Measurements from ENCODE around the gene PDCD11.
"Not testable (repeated sequence)": the region's sequence is repeated elsewhere in the genome, so short reads cannot be mapped to it uniquely, and the experiment has no call there.

PDCD11 gene

GRCh38 chr10:103416436-103417147 is 20.2 kb downstream of the PDCD11 start:
- DNase-seq = peak; percentile 13

- DNase-seq = not testable (repeated sequence)
Observed at GRCh38 chr10:103417148-103417469, 20.7 kb downstream of the PDCD11 start.

- no peak for DNase-seq
Observed at GRCh38 chr10:103417601-103418000, 21.2 kb downstream of the PDCD11 start.

- DNase-seq = no peak
Observed at GRCh38 chr10:103419101-103419500, 22.7 kb downstream of the PDCD11 start.

GRCh38 chr10:103423748-103424147 is 27.3 kb downstream of the PDCD11 start:
- DNase-seq = no peak

GRCh38 chr10:103427866-103428265 is 31.4 kb downstream of the PDCD11 start:
- no peak for DNase-seq

GRCh38 chr10:103428989-103429643 is 32.7 kb downstream of the PDCD11 start:
- DNase-seq = no peak

- DNase-seq = no peak
Observed at GRCh38 chr10:103429647-103430046, 33.2 kb downstream of the PDCD11 start.

GRCh38 chr10:103431902-103432301 is 35.5 kb downstream of the PDCD11 start:
- DNase-seq = no peak

- DNase-seq = no peak
Observed at GRCh38 chr10:103433858-103434257, 37.4 kb downstream of the PDCD11 start.

- DNase-seq = no peak
Observed at GRCh38 chr10:103439776-103440175, 43.4 kb downstream of the PDCD11 start.

- no peak for DNase-seq
Observed at GRCh38 chr10:103440416-103440815, 44.0 kb downstream of the PDCD11 start.

- no peak for DNase-seq
Observed at GRCh38 chr10:103441206-103441605, 44.8 kb downstream of the PDCD11 start.

- DNase-seq = no peak
Observed at GRCh38 chr10:103441611-103442010, 45.2 kb downstream of the PDCD11 start.

GRCh38 chr10:103442031-103442461 is 45.6 kb downstream of the PDCD11 start:
- DNase-seq = no peak

GRCh38 chr10:103443475-103444185 is 47.2 kb downstream of the PDCD11 start:
- no peak for DNase-seq

- DNase-seq = no peak
Observed at GRCh38 chr10:103444478-103444877, 48.1 kb downstream of the PDCD11 start.

GRCh38 chr10:103445366-103445765 is 48.9 kb downstream of the PDCD11 start:
- DNase-seq = no peak

GRCh38 chr10:103445767-103446567 is 49.5 kb downstream of the PDCD11 start:
- DNase-seq = no peak

- DNase-seq = no peak
Observed at GRCh38 chr10:103447187-103447586, 50.8 kb downstream of the PDCD11 start.

- no peak for DNase-seq
Observed at GRCh38 chr10:103448746-103449145, 52.3 kb downstream of the PDCD11 start.

- no peak for DNase-seq
Observed at GRCh38 chr10:103449208-103450144, 53.0 kb downstream of the PDCD11 start.
